Fibroblast of skin of scalp (primary cell): Measurements from ENCODE around the gene TMEM45A.

ENCODE experiments used
- DNase-seq: peaks from one replicate; pipeline ENCODE4 v3.0.0-alpha.2; 2013

TMEM45A gene

DNA sequence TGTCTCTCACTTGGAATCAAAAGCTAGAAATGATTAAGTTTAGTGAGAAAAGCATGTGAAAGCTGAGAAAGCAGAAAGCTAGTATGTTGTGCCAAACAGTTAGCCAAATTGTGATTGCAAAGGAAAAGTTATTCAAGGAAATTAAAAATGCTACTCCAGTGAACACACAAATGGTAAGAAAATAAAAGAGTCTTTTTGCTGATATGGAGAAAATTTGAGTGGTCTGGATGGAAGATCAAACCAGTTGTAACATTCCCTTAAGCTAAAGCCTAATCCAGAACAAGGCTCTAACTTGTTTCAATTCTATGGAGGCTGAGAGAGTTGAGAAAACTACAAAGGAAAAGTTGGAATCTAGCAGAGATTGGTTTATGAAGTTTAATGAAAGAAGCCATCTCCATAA lies 128.8 kb downstream of the TMEM45A start:
- no peak for DNase-seq
